Limb (tissue), 2 donors: ENCODE results near the gene CALD1.
A peak's percentile ranks its signal among the peaks of the same experiment; 100 is the strongest.

Source experiments
- DNase-seq, 2 donors: peaks; one replicate each; pipeline ENCODE4 v3.0.0-alpha.2; 2016; ENCODE audit errors: extremely low spot score in 2 of 2

The CALD1 gene

DNA sequence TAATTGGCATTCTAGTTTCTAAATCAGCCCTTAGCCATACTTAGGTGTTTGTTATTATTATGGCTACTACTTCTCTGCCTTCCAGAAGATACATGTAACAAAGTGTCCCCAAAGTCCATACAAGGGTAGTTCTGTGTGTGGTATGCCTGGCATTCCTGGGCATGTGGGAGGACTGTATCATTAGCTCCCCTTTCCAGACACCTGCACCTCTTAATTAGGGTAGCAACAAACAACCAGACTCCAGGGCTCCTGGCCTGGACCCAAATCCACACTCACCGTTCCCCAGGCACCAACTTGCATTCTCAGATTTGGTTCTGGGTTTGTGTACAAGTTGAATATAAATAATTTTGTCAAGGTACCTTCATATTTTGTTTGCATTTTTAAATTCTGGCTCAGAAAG is 15.5 kb upstream of the CALD1 start:
- no peak for DNase-seq

DNA sequence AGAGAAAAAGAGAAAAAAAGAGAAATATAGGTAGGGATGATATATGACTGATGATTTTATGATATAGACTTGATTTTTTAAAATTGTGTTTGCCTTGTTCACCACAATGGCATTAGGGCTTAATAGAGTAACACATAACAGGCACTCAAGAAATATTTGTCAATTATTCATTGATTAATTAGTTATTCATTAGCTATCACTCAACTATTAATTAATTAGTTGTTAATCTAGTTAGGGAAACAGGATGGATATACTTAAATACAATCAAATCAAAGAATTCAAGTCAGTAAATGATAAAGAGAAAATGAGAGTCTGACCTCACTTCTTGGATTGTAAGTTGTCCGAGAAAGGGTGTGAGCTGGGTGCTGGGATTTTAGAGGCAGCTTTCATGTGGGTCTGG is 15.1 kb upstream of the CALD1 start:
- no peak for DNase-seq

DNA sequence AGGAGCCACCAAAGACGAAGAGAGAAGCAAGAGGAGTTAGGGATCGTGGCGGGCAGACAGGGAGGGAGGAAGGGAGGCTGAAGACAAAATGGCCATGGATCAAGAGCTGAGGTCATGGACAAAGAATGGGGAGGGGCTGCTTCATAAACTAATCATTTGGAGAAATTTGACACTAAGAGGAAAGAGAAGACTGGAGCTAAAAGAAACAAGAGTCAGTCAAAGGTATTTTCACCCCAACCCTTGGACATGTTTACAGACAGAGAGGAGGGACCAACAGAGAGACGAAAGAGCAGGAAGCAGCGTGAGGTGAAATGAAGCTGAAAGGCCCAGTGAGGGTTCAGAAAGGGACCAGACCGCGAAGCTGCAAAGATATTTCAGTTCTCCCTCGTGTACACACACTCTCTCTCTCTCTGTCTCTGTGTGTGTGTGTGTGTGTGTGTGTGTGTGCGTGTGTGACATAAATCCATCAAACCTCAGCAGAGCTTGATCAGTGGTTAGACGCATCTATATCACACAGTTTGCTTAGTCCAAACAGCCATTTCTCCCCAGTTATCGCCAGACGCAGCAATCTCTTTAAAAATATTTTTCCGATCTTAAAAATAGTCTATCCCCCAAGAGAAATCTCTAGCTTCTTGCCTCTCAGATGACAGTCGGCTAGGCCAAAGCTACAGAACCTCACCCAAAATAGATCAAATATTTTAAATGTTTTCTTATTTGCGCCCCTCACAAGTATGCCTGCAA is 12.5 kb upstream of the CALD1 start:
- DNase-seq: peak in 1 of 2 donors; percentile 49

DNA sequence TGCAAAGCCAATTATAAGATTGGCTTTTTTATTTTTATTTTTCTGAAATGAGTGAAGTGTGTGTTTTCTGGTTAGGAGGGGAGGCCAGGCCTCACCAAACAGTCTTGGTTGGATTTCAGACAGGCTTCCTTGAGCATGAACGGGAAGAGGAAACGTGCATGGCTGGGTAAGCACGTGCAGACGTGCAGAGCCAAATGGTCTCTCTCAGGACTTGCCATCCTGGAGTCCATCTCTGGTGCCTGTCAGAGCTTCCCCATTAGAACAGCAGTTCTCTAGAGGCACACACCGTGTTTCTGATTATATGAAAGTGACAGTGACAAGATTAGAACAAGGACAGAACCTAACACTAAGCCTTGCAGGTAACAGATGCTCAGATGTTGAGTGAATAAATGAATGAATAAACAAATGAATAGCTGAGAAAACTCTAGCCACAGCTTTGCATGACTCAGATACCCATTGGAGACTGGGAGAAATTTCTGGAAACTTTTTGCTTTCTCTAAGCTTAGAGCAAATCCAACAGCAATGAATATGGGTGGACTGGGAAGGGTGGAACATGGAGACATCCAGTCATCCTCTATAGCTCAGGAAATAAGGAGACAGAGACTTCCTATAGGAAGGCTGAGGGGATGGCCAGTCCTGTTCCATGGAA is 11.8 kb upstream of the CALD1 start:
- no peak for DNase-seq

DNA sequence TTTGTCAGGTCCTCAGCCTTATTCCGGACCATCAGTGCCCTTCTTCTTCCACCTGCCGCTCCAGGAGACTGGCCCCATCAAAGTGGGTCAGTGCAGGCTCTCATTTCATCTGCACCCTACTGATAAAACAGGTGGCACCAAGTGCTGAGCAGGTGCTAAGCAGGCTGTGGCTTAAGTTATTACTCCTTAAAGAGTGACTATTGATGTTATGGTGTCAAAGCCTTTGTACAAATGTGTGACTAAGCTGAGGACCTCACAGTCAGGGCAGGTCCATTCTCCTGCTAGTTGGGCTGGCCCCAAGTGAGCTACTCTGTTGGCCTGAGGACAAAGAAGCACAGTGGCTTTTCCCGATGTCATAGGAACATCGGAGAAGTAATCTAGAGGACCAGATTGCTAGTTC is 11.2 kb upstream of the CALD1 start:
- DNase-seq: no peak

DNA sequence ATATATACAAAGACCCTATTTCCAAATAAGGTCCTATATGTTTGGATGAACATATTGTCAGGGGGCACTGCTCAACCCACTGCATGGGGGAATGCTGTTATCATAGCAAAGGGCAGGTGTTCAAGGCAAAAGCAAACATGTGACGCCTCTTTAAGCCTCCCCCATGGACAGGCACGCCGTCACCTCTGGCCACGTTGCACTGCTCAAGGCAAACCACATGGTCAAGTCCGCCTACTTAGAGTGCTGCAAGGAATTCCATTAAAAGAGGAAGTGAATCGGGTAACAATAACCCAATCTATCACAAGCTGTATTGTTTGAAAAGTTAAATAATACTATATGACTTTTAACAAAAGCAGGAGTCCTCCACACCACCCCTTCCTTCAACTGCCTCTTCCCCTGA is 8.8 kb upstream of the CALD1 start:
- DNase-seq: no peak

DNA sequence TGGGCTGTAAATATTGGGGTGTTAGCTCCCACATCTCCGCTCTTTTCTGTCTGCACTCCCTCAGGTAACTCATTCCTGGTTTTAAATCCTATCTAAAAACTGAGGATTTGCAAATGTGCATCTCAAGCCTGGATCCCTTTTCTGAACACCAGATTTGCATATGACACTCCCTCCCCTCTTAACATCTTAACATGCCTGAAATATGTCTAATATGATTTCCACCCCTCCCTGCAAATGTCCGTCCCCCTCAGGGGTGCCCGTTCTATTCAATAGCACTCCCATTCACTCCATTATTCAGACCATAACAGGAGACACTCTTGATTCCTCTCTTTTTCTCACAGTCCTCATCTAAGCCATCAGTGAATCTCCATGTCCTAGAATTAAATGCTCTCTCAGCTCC is 8.3 kb upstream of the CALD1 start:
- no peak for DNase-seq

DNA sequence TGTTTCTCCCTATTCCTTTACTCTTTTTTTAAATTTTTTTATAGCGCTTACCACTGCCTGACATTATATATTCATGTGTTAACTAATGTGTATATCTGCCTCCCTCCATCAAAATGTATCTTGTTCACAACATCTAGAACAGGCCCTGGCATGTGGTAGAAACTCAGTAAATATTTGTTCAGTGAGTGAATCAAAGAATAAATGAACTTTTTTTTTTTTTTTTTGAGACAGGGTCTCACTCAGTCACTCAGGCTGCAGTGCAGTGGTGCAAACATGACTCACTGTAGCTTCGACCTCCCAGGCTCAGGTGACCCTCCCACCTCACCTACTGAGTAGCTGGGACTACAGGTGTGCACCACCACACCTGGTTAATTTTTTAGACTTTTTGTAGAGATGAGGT is 7.5 kb upstream of the CALD1 start:
- no peak for DNase-seq

DNA sequence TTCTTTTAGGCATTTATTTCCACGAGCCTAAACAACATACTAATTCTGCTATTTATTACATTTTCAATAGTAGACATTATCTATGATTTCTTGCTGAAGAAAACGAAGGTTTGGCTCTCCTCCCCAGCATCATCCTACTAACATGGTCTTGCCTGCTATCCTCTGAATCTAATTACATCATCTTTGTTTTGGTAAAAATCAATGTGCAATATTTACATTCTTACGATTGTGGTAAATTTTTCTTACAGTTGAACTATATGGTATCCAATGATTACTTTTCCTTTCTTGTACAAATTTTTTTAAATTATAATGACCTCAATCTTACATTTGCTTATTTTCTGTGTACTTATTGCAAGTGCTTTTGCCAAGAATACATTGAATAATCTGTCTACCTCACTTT is 7.0 kb upstream of the CALD1 start:
- DNase-seq: no peak

DNA sequence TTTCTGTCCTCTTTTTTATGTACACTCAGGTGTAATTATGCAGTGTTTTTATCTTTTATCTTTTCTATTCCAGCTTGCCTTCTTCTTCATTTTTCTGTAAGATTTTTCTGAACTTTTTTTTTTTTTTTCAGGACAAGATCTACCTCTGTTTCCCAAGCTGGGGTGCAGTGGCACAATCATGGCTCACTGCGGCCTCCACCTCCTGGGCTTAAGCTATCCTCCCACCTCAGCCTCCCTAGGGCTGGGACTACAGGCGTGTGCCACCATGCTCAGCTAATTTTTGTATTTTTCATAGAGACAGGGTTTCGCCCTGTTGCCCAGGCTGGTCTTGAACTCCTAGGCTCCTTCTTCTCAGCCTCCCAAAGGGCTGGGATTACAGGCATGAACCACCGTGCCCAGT is 6.3 kb upstream of the CALD1 start:
- no peak for DNase-seq

DNA sequence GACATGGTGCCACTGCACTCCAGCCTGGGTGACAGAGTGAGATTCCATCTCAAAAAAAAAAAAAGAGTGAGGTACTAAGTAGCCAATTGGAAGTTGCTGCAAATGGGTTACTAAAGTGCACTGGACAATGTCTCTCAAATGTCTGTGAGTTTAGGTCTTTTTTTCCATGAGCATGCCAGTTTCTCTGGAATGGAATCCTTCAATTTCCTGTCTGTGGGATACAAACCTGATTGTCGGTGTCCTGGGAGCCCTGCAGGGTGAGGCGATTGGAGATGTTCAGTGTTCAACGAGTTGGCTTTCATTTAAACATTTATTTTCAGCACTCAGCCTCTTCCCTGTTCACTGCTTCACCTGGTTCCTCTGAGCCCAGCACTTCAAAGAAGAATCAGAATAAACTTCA is 5.3 kb upstream of the CALD1 start:
- DNase-seq: no peak

DNA sequence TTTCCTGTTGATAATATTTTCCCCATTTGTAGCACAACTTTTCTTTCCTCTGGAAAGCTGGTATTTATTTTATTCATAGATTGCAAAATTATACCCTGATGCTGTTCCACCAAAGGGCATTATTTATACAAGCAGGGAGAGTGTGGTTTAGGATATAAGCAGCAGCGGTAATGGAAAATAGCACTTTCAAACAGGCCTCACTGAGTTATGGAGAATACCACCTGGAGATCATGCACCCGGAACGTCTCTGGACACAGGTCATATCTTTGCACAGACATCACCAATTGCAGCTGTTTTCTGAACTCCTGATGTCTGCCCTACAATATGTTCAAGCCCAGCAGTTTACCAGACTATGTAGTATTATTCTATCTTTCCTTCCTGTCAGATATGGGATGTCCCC is 2.0 kb upstream of the CALD1 start:
- DNase-seq: no peak

DNA sequence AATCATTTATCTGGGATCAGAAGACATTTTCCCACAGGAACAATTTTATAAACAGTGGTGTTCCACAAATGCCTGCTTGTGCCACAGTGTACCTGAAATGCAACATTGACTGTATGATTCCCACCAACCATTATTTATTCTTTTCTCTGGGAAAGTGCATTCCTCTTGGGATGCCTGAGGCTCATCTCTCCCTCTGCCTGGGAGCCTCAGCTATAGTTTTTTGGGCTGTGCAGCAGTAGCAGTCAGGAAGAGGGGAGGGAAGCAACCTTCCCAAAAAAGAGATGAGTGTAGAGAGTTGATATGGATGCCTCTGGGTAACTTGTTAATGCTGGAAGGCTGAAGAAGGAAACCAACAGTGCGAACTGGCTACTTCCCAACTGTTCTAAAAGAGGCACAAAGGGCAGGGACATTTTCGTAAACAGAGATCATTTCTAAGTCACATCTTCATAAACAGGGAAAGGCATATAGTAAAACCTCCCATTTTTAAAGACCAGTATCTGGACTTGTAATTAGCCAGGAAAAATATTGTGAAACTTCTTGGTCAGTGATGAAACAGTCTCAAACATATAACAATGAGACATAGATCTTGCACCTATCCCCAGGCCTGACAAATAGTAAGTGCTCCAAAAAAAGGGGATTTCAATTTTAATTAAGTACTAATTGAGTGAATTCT is 1.4 kb upstream of the CALD1 start:
- no peak for DNase-seq

DNA sequence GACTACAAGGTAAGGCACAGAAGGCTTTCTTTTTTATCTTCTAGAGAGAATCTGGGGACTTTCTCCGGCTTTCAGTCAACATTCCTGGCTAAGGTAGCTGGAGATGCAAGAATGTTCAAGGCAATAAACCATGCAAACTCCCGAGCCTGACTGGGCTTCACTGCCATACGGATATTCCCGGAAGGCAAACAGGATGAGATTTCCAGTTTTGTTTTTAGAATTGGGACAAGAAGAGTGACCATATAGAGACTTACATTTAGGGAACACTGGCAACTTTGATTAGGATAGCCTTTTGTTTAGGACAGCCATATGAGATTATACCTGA is 269 bp downstream of the CALD1 start:
- DNase-seq: no peak

DNA sequence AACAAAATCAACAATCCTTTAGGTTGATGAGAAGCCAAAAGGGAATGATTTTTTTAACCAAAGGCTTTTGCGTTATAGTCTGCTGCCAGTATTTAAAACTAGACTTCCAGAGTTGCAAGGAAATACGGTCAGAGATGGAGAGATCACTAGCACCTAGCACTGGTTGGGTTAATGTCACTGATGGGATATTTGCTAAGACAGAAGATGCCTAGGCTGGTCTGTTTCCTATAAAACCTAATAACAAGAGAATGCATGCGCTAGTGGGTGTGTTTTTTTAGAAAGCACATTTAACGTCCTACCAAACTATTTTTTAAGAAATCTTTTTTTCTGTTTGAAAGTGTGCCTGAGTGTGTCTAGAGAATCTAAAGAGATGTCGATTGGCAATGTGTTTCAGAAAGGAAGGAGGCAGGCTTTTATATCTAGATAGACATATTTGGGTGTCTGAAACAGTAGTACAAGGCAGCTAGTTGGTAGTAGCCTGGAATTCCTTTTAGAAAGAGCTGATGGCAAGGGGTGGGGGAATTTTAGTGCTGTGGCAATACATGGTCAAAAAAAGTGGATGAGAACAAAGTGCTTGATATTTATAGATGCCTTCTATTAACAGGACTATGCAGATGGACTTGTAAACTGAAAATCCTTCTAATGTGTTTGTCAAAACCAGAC is 863 bp downstream of the CALD1 start:
- peak in 1 of 2 donors; percentile 51 for DNase-seq

DNA sequence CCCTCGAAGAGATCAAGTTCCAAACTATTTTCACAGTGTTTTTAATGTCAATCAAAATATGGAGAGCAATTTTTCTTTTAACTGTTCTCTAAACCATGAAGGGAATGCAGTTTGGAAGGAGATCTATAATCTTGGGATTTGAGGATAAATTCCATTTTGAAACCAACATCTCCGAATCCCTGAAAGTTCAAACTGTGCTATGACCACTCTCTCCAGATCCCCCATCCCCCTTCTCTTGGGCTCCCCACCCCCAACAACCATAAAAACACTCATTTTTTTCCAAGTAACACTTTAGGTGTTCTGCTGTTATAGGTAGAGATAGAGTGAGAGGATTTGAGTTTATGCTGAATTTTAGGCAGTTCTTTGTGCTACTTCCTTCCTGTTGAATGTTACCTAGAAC is 1.7 kb downstream of the CALD1 start:
- no peak for DNase-seq

DNA sequence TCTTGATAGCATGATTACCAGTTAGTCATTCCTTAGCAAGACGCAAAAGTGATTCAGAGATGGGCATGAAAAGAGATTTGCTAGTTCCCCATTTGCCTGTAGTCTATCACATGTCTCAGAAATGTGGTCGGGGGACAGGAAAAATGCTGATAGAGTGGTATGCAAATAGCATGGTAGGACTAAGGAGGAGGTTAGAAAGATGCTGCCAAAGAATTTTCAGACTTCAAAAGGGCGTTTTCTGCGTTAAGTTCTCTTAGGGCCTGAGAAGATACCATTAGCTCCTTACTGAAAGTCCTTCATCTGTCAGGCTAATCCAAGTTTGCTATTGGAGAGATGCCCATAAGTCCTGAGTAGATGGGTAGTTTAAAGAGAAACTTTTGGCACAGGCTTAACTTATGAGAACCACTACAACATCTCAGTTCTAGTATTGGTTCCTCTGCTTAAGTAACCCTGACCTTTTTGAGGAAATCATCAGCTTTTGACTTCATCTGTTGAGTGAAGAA is 2.7 kb downstream of the CALD1 start:
- DNase-seq: no peak

DNA sequence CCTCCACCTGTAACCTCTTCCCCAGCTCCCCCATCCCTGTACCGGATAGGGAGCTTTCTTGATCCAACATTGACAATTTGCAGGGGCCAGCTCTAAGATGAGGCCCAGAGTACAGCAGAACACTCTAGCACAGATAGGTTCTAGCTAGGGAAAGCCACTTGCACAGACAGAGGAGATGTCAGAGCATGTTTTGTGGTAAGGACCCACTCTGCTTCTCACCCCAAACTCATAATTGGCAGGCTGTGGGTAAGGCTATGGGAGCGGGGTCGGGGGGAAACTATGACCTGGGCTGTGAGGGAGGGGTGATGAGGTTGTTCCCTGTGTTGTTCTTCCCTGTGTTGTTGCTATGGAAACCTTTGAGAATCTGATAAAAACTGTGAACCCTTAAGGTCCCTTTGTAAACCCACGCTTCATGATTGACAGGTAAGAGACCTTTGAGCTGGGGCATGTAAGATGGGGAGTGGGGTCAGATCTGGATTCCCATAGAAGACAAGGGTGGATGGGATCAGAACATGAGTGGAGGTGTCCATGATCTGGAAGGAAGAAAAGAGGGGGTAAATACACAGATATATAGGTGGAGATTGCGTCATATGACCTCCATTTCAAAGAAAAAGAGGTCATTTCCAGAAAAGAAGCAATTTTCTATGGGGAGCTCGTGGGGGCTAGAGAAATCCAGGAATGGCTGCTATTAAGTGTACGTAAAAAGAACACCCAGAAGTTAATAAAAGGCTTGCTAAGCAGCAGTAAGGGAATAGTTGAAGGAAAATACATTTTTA is 4.0 kb downstream of the CALD1 start:
- no peak for DNase-seq

DNA sequence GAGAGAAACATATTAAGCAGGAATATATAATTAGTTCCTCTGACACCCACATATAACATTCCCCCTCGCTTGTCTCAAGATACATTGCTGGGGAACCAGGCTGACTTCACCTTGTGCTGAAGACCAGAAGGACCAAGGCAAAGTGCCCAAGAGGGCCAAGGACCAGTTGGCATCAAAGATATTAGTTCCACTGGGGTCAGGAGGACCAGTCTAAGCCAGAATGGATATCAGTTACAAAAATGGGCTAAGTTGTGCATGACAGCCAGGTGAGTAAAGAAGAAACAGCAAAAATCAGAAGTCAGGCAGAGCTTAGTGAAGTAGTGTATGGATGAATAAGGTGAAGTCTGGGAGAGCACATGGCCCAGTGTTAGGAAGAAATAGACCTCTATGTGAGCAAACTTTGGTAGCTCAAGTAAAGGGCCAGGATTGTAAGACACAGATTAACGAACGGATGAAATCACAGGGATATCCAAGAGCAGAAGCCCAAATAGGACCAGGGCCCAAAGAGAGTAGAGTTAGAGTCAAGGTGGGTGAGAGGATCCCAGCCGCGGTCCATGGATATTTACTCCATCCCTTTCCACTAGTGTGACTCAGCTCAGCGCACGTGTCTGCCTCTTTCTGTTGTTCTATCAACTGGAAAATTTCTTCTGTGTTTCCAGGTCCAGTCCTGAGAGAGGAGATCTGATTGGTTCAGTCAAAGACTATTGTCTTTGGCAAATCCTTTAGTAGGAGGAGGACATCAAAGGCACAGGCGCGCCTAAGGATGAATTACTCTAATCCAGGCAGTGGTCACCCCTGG is 5.0 kb downstream of the CALD1 start:
- DNase-seq: no peak

DNA sequence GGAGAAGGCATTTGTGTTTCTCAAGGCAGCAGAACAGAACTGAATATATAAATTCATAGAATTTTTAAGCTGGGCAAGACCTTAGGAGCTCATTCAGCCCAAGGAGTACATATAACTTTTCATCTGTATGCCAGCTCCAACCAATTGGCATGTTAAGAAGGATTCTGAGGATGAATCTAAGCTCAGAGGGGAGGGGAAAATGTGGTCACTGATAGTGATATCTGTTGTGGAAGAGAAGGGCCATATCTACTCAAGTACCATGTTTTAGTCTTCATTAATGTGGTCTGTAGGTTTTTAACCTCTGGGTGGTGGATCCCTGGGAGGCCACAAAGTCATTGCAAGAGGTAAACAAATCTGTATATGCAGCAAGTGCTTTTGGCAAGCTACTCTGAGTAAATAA is 6.4 kb downstream of the CALD1 start:
- no peak for DNase-seq

DNA sequence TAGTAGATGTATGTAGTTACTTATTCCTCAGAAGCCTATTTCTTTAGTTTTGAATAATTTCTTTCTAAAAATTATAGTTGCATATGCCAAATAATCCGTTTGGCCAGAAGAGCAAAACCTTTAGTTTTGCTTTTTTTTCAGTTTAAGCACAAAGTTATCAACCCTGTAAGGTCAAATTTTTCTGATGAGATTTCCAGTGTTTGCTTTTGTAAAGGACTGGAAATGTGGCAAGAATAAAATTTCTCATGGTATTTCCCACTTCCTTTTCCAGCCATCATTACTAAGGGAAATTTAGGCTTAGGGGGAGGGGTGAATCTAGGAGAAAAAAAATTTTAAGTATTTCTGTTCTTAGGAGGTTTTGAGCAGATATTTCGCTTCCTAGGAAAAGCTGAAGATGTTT is 7.6 kb downstream of the CALD1 start:
- no peak for DNase-seq
